ENCODE results near the gene BHLHE40.

The BHLHE40 gene

DNA sequence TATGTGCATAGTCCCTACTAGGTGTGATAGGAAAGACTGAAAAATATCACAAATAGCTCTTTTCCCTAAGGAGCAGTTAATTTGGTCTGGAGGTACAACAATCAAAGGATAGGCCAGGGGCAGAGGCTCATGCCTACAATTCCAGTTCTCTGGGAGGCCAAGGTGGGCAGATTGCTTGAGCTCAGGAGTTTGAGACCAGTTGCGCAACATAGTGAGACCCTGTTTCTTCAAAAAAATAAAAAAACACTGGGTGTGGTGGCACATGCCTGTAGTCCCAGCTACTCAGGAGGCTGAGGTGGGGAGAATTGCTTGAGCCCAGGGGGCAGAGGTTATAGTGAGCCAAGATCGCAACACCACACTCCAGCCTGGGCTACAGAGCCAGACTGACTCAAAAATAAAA, 30.2 kb upstream of the BHLHE40 start:
- Histone ChIP-seq H3K18ac (ENCODE audit: low read depth in 1 of 2, low read length in 2 of 2) (no peak overlapping the region), H3K23ac (ENCODE audit: low read length in 2 of 2) (peak overlapping the region in 1 of 2 experiments; percentile 37), H3K27ac (ENCODE audit: low read length, poor library complexity, severe bottlenecking) (no peak overlapping the region), H2AFZ (ENCODE audit: low read depth, low read length) (no peak overlapping the region), H3K9ac (ENCODE audit: low read length) (no peak overlapping the region), H2AK5ac (ENCODE audit: low read length, severe bottlenecking) (no peak overlapping the region), H3K79me1 (replicated peaks; ENCODE audit: low read length, poor library complexity, severe bottlenecking) (no peaks in the 10 kb centered on the region), H4K8ac (ENCODE audit: low read length) (no peak overlapping the region), H3K14ac (ENCODE audit: low read length in 2 of 2) (no peak overlapping the region), H2BK12ac (ENCODE audit: low read length in 2 of 2) (no peak overlapping the region), H3K36me3 (ENCODE audit: control insufficient read depth in 1 of 2, insufficient read depth in 2 of 2, low read depth in 1 of 2, low read length in 2 of 2) (no peaks in the 10 kb centered on the region), H2BK5ac (ENCODE audit: low read depth, low read length, poor library complexity, severe bottlenecking) (no peak overlapping the region), H3K4ac (ENCODE audit: low read depth in 1 of 2, low read length in 2 of 2) (no peak overlapping the region), H2BK15ac (ENCODE audit: low read depth, poor library complexity, severe bottlenecking) (no peak overlapping the region), H3K4me3 (ENCODE audit: insufficient read depth in 1 of 2, low read depth in 1 of 2, low read length in 2 of 2) (no peak overlapping the region), H3K9me3 (ENCODE audit: control insufficient read depth, low read length) (no peaks in the 10 kb centered on the region), H3K27me3 (ENCODE audit: control insufficient read depth in 1 of 2, insufficient read depth in 1 of 2, low read length in 2 of 2) (no peaks in the 10 kb centered on the region), H4K91ac (ENCODE audit: low read length) (no peak overlapping the region), H3K4me2 (ENCODE audit: low read length, poor library complexity, severe bottlenecking) (no peak overlapping the region), H2BK120ac (ENCODE audit: low read depth, low read length) (no peak overlapping the region), H3K4me1 (ENCODE audit: control insufficient read depth, insufficient read depth, low read depth, low read length) (peaks cover 5% of the 10 kb centered on the region)
- no peak for DNase-seq
- 97% methylated on average over 2 of the region's 2 CpGs for WGBS

DNA sequence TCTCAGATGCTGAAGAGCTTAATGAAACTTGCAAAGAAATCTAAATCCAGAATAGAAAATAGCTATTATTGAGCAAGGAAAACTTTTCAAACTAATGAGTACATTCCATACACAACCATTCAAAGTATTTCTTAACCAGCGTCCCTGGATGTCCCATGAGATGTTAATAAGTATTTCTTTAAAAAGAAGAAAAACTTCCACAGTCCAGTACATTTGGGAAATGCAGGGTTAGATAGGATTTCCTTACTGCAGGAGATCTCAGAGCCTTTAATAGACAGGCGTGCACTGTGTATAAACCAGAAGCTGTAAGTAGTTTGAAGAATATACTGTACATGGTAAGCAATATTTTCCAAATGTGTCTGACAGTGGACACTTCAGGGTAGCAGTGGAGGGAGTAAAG, 29.6 kb upstream of the BHLHE40 start:
- Histone ChIP-seq H3K36me3 (ENCODE audit: control insufficient read depth in 1 of 2, insufficient read depth in 2 of 2, low read depth in 1 of 2, low read length in 2 of 2) (no peaks in the 10 kb centered on the region), H3K18ac (ENCODE audit: low read depth in 1 of 2, low read length in 2 of 2) (no peak overlapping the region), H4K91ac (ENCODE audit: low read length) (no peak overlapping the region), H3K4me1 (ENCODE audit: control insufficient read depth, insufficient read depth, low read depth, low read length) (peaks cover 5% of the 10 kb centered on the region), H2BK12ac (ENCODE audit: low read length in 2 of 2) (no peak overlapping the region), H4K8ac (ENCODE audit: low read length) (no peak overlapping the region), H3K23ac (ENCODE audit: low read length in 2 of 2) (no peak overlapping the region), H3K27ac (ENCODE audit: low read length, poor library complexity, severe bottlenecking) (no peak overlapping the region), H3K4me2 (ENCODE audit: low read length, poor library complexity, severe bottlenecking) (no peak overlapping the region), H3K9ac (ENCODE audit: low read length) (no peak overlapping the region), H3K4me3 (ENCODE audit: insufficient read depth in 1 of 2, low read depth in 1 of 2, low read length in 2 of 2) (no peak overlapping the region), H3K79me1 (replicated peaks; ENCODE audit: low read length, poor library complexity, severe bottlenecking) (no peaks in the 10 kb centered on the region), H2AFZ (ENCODE audit: low read depth, low read length) (no peak overlapping the region), H3K27me3 (ENCODE audit: control insufficient read depth in 1 of 2, insufficient read depth in 1 of 2, low read length in 2 of 2) (no peaks in the 10 kb centered on the region), H2AK5ac (ENCODE audit: low read length, severe bottlenecking) (no peak overlapping the region), H2BK120ac (ENCODE audit: low read depth, low read length) (no peak overlapping the region), H2BK15ac (ENCODE audit: low read depth, poor library complexity, severe bottlenecking) (no peak overlapping the region), H3K14ac (ENCODE audit: low read length in 2 of 2) (no peak overlapping the region), H2BK5ac (ENCODE audit: low read depth, low read length, poor library complexity, severe bottlenecking) (no peak overlapping the region), H3K4ac (ENCODE audit: low read depth in 1 of 2, low read length in 2 of 2) (no peak overlapping the region), H3K9me3 (ENCODE audit: control insufficient read depth, low read length) (no peaks in the 10 kb centered on the region)
- WGBS, result 91% methylated on average over 1 of the region's 2 CpGs
- no peak for DNase-seq

DNA sequence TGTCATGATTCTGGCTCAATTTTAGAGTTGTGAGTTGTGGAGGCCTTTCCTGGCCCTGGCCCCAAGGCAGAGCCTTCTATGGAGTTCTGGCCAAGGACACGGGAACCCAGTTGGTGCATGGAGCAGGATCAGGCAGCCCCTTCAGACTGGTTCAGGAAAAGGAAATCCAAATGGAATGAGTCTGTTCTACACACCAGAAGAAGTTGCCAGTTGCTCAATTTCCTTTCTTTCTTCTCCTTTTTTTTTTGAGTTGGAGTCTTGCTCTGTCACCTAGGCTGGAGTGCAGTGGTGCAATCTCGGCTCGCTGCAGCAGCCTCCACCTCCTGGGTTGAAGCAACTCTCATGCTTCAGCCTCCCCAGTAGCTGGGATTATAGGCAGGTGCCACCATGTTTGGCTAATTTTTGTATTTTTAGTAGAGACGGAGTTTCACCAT, 28.9 kb upstream of the BHLHE40 start:
- no peaks in the 10 kb centered on the region for H3K79me1 ChIP-seq (replicated peaks; ENCODE audit: low read length, poor library complexity, severe bottlenecking)
- H4K91ac ChIP-seq (ENCODE audit: low read length), result no peak overlapping the region
- no peaks in the 10 kb centered on the region for H3K36me3 ChIP-seq (ENCODE audit: control insufficient read depth in 1 of 2, insufficient read depth in 2 of 2, low read depth in 1 of 2, low read length in 2 of 2)
- H2BK12ac ChIP-seq (ENCODE audit: low read length in 2 of 2), result no peak overlapping the region
- no peak overlapping the region for H3K27ac ChIP-seq (ENCODE audit: low read length, poor library complexity, severe bottlenecking)
- no peak overlapping the region for H2AFZ ChIP-seq (ENCODE audit: low read depth, low read length)
- no peak overlapping the region for H3K4me3 ChIP-seq (ENCODE audit: insufficient read depth in 1 of 2, low read depth in 1 of 2, low read length in 2 of 2)
- H3K4me2 ChIP-seq (ENCODE audit: low read length, poor library complexity, severe bottlenecking), result no peak overlapping the region
- H2AK5ac ChIP-seq (ENCODE audit: low read length, severe bottlenecking), result no peak overlapping the region
- H3K14ac ChIP-seq (ENCODE audit: low read length in 2 of 2), result no peak overlapping the region
- no peak overlapping the region for H2BK120ac ChIP-seq (ENCODE audit: low read depth, low read length)
- H2BK5ac ChIP-seq (ENCODE audit: low read depth, low read length, poor library complexity, severe bottlenecking), result no peak overlapping the region
- H3K4me1 ChIP-seq (ENCODE audit: control insufficient read depth, insufficient read depth, low read depth, low read length), result peaks cover 5% of the 10 kb centered on the region
- H2BK15ac ChIP-seq (ENCODE audit: low read depth, poor library complexity, severe bottlenecking), result no peak overlapping the region
- H3K4ac ChIP-seq (ENCODE audit: low read depth in 1 of 2, low read length in 2 of 2), result no peak overlapping the region
- no peak overlapping the region for H3K9ac ChIP-seq (ENCODE audit: low read length)
- H3K9me3 ChIP-seq (ENCODE audit: control insufficient read depth, low read length), result no peaks in the 10 kb centered on the region
- no peak overlapping the region for H3K18ac ChIP-seq (ENCODE audit: low read depth in 1 of 2, low read length in 2 of 2)
- H4K8ac ChIP-seq (ENCODE audit: low read length), result no peak overlapping the region
- WGBS, result 85% methylated on average over 4 of the region's 4 CpGs
- no peak for DNase-seq
- H3K27me3 ChIP-seq (ENCODE audit: control insufficient read depth in 1 of 2, insufficient read depth in 1 of 2, low read length in 2 of 2), result no peaks in the 10 kb centered on the region
- H3K23ac ChIP-seq (ENCODE audit: low read length in 2 of 2), result no peak overlapping the region

DNA sequence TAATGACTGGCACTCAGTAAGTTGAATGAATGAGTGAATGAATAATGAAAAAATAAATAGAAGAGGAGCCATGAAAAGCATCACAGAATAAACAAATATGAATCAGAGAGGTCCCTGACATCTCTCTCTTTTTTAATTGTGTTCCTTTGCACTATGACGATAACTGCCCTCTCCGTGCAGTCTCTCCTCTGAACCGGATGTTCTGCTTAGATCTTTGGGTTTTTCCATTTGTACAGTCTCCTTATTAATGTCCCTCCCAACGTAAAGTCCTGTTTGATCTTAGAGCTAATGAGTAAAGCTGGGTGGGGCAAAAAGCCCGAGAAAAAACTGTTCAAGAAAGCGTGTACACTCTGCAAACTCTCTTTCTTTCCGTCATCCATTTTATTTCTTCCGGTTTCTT, 28.3 kb upstream of the BHLHE40 start:
- H3K4me3 ChIP-seq (ENCODE audit: insufficient read depth in 1 of 2, low read depth in 1 of 2, low read length in 2 of 2), result no peak overlapping the region
- H3K23ac ChIP-seq (ENCODE audit: low read length in 2 of 2), result no peak overlapping the region
- H4K91ac ChIP-seq (ENCODE audit: low read length), result no peak overlapping the region
- H3K79me1 ChIP-seq (replicated peaks; ENCODE audit: low read length, poor library complexity, severe bottlenecking), result no peaks in the 10 kb centered on the region
- H2BK12ac ChIP-seq (ENCODE audit: low read length in 2 of 2), result no peak overlapping the region
- no peak overlapping the region for H2BK120ac ChIP-seq (ENCODE audit: low read depth, low read length)
- no peak overlapping the region for H3K18ac ChIP-seq (ENCODE audit: low read depth in 1 of 2, low read length in 2 of 2)
- no peak overlapping the region for H3K4me2 ChIP-seq (ENCODE audit: low read length, poor library complexity, severe bottlenecking)
- peaks cover 5% of the 10 kb centered on the region for H3K4me1 ChIP-seq (ENCODE audit: control insufficient read depth, insufficient read depth, low read depth, low read length)
- H3K14ac ChIP-seq (ENCODE audit: low read length in 2 of 2), result no peak overlapping the region
- H3K4ac ChIP-seq (ENCODE audit: low read depth in 1 of 2, low read length in 2 of 2), result no peak overlapping the region
- WGBS, result 96% methylated on average over 8 of the region's 8 CpGs
- H4K8ac ChIP-seq (ENCODE audit: low read length), result no peak overlapping the region
- H2AK5ac ChIP-seq (ENCODE audit: low read length, severe bottlenecking), result no peak overlapping the region
- H3K27me3 ChIP-seq (ENCODE audit: control insufficient read depth in 1 of 2, insufficient read depth in 1 of 2, low read length in 2 of 2), result no peaks in the 10 kb centered on the region
- no peak overlapping the region for H2BK5ac ChIP-seq (ENCODE audit: low read depth, low read length, poor library complexity, severe bottlenecking)
- H2BK15ac ChIP-seq (ENCODE audit: low read depth, poor library complexity, severe bottlenecking), result no peak overlapping the region
- H3K36me3 ChIP-seq (ENCODE audit: control insufficient read depth in 1 of 2, insufficient read depth in 2 of 2, low read depth in 1 of 2, low read length in 2 of 2), result no peaks in the 10 kb centered on the region
- no peak overlapping the region for H2AFZ ChIP-seq (ENCODE audit: low read depth, low read length)
- no peak for DNase-seq
- no peak overlapping the region for H3K27ac ChIP-seq (ENCODE audit: low read length, poor library complexity, severe bottlenecking)
- no peaks in the 10 kb centered on the region for H3K9me3 ChIP-seq (ENCODE audit: control insufficient read depth, low read length)
- no peak overlapping the region for H3K9ac ChIP-seq (ENCODE audit: low read length)

Measured in mesenchymal stem cell (in vitro differentiated cells and primary cell).